GM23248 (cell line): ENCODE results near the gene SPAG9. TPM values are rescaled to one million over a fixed set of nuclear protein-coding genes. Genes with fewer than 3 reads are reported as not detected.

Experiments
- DNase-seq: peaks from one replicate; pipeline ENCODE4 v3.0.0-alpha.2; 2015
- H2AFZ ChIP-seq: fragments of 200-600 bp; sonication (generic); 2 replicates; pipeline ENCODE4 v1.6.1; 2016; ENCODE audit warnings: antibody characterized with exemption
- H3F3A ChIP-seq: fragments of 200-600 bp; sonication (generic); 2 replicates; pipeline ENCODE4 v1.6.1; 2016; ENCODE audit warnings: mild to moderate bottlenecking, antibody characterized with exemption, mixed run types; ENCODE audit not compliant: insufficient read depth
- H3K27ac ChIP-seq: fragments of 200-600 bp; sonication (generic); 2 replicates; pipeline ENCODE4 v1.5.1; 2016; ENCODE audit warnings: mild to moderate bottlenecking
- H3K27me3 ChIP-seq: fragments of 200-600 bp; sonication (generic); replicated peaks from 2 replicates; pipeline ENCODE4 v1.6.1; 2016; ENCODE audit warnings: mild to moderate bottlenecking; ENCODE audit not compliant: insufficient read depth
- H3K36me3 ChIP-seq: fragments of 200-600 bp; sonication (generic); 2 replicates; pipeline ENCODE4 v1.6.1; 2016; ENCODE audit warnings: low read depth, mild to moderate bottlenecking
- H3K4me1 ChIP-seq: fragments of 200-600 bp; sonication (generic); 2 replicates; pipeline ENCODE4 v1.6.1; 2016; ENCODE audit warnings: mild to moderate bottlenecking; ENCODE audit not compliant: insufficient read depth
- H3K4me2 ChIP-seq: fragments of 200-600 bp; sonication (generic); one replicate; pipeline ENCODE4 v1.6.1; 2016; ENCODE audit warnings: mild to moderate bottlenecking; ENCODE audit not compliant: unreplicated experiment
- H3K4me3 ChIP-seq: fragments of 200-600 bp; sonication (generic); 2 replicates; pipeline ENCODE4 v1.5.1; 2016; ENCODE audit warnings: mild to moderate bottlenecking
- H3K79me2 ChIP-seq: fragments of 200-600 bp; sonication (generic); 2 replicates; pipeline ENCODE4 v1.6.1; 2016; ENCODE audit warnings: mild to moderate bottlenecking; ENCODE audit not compliant: insufficient read depth
- H3K9ac ChIP-seq: fragments of 200-600 bp; sonication (generic); 2 replicates; pipeline ENCODE4 v1.6.1; 2016; ENCODE audit warnings: mild to moderate bottlenecking
- H3K9me2 ChIP-seq: fragments of 200-600 bp; sonication (generic); 2 replicates; pipeline ENCODE4 v1.6.1; 2016; ENCODE audit warnings: mixed run types, mild to moderate bottlenecking, moderate library complexity; ENCODE audit not compliant: insufficient read depth
- H3K9me3 ChIP-seq: fragments of 200-600 bp; sonication (generic); one replicate; pipeline ENCODE4 v1.6.1; 2017; ENCODE audit warnings: low read depth
- H4K20me1 ChIP-seq: fragments of 200-600 bp; sonication (generic); 2 replicates; pipeline ENCODE4 v1.6.0; 2016; ENCODE audit not compliant: insufficient read depth
- EZH2 ChIP-seq: fragments of 200-600 bp; sonication (generic); IDR thresholded peaks from 2 replicates; pipeline ENCODE4 v1.6.1; 2018; ENCODE audit warnings: antibody characterized with exemption, mild to moderate bottlenecking; ENCODE audit not compliant: insufficient read depth, poor library complexity, severe bottlenecking
- EZH2phosphoT487 ChIP-seq: fragments of 200-600 bp; sonication (generic); IDR thresholded peaks from 2 replicates; pipeline ENCODE4 v1.6.1; 2018; ENCODE audit warnings: antibody characterized with exemption, moderate library complexity, mild to moderate bottlenecking, low read depth; ENCODE audit not compliant: insufficient read depth
- WGBS, 2 experiments: methylation state at CpG; one replicate each; pipeline ENCODE4 v1.1.6; 2015 to 2017; ENCODE audit warnings: low lambda C conversion rate in 2 of 2, low coverage in 1 of 2; ENCODE audit errors: missing lambda C conversion rate in 2 of 2; 5-methylcytosine and 5-hydroxymethylcytosine counted together
- in situ Hi-C: fragments of 300-500 bp; cut with MboI; formaldehyde crosslinking; loops from 2 replicates; pipeline ENCODE4 v1.15.0; 2020
- polyA plus RNA-seq: library from polyadenylated mRNA; unstranded; fragments of >200 nt; fragmentation: Nextera tagmentation; extraction: Ambion mirVana; gene quantifications from 2 replicates; pipeline ENCODE4 v1.2.1, GENCODE V29; 2016
- total RNA-seq: library from RNA; depleted of rRNA; stranded (reverse); fragments of >200 nt; shearing (Covaris generic); gene quantifications from 2 replicates; pipeline ENCODE4 v1.2.3, GENCODE V29; 2014

SPAG9 gene
- total and polyA plus RNA-seq, 2 experiments from 2014 or later = 21.5 to 58.8 TPM

DNA sequence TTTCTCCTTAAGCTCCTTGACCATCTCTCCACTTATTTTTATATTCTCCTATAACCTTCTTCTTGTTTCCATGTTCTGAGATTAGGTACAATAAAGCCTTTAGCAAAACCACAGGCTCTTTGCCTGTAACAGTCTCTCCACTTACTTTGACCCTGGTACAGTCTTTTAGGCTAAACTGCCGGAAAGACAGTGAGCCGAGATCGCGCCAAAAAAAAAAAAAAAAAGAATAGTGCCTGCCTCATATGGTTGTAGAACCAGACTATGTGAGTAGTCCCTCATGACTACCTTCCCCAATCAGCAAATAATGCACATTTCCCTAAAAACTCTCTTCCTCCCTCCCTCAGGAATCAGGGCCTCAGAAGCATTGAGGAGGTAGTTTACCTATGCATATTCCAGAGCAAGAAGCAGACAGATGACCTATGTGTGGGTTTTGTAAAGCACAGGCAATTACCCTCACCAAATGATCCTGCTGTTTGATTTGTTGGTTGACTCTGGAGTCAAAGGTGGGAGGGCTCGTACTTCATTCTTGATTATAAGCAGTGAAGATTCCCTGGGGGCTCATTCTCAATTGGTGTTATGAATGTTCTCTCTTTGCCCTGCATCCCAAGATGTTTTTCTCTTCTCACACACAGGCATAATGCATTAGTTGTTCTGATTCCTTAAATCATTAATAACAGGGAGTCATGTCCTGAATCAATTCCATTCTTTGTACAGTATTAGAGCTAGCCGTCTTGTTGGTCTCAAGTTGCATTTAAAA lies 23.8 kb upstream of the SPAG9 start:
- no peak overlapping the region for H3K4me2 ChIP-seq
- in situ Hi-C loops = loop anchor here (5.0 kb wide), 1 partner anchor 142 kb away; no protein-coding TSS in a partner anchor

DNA sequence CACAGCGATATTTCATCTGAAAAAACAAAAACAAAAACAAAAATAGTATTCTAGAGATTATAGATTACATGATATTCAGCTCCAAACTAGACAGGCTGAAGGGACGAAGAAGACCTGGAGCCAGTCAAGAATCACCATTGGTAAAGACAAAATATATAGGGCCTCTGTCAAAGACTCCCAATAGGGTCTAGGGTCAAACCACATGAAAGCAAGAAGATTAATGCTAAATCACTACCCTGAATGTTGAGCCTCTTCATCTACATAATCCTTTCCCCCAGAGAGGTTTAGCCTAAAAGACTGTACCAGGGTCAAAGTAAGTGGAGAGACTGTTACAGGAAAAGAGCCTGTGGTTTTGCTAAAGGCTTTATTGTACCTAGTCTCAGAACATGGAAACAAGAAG lies 21.9 kb upstream of the SPAG9 start:
- no peak overlapping the region for H3K4me2 ChIP-seq
- H4K20me1 ChIP-seq = no peaks in the 10 kb centered on the region
- 75 to 77% methylated on average over 2 of the region's 2 CpGs for WGBS, 2 experiments
- peaks cover 5% of the 10 kb centered on the region for H3F3A ChIP-seq
- no peaks in the 10 kb centered on the region for H3K9me2 ChIP-seq
- H3K36me3 ChIP-seq = no peaks in the 10 kb centered on the region
- no peaks in the 10 kb centered on the region for H3K79me2 ChIP-seq
- in situ Hi-C loops = no loop called here
- H2AFZ ChIP-seq = no peak overlapping the region
- no peaks in the 10 kb centered on the region for H3K9me3 ChIP-seq
- no peak for TF ChIP-seq EZH2phosphoT487
- H3K27me3 ChIP-seq = no peaks in the 10 kb centered on the region
- no peak overlapping the region for H3K4me3 ChIP-seq
- no peak overlapping the region for H3K9ac ChIP-seq
- no peak for DNase-seq
- no peak overlapping the region for H3K27ac ChIP-seq
- H3K4me1 ChIP-seq = peaks cover 11% of the 10 kb centered on the region

More for the DNA sequence above, 23.8 kb upstream of the SPAG9 start:
- no peak overlapping the region for H3K9ac ChIP-seq
- no peaks in the 10 kb centered on the region for H3K27me3 ChIP-seq
- H3K9me2 ChIP-seq = no peaks in the 10 kb centered on the region
- H3K27ac ChIP-seq = no peak overlapping the region
- peaks cover 5% of the 10 kb centered on the region for H3F3A ChIP-seq
- no peak for TF ChIP-seq EZH2
- H3K9me3 ChIP-seq = no peaks in the 10 kb centered on the region
- H3K4me3 ChIP-seq = no peak overlapping the region
- H3K4me1 ChIP-seq = peaks cover 16% of the 10 kb centered on the region
- no peaks in the 10 kb centered on the region for H3K36me3 ChIP-seq
- no peaks in the 10 kb centered on the region for H3K79me2 ChIP-seq
- no peak overlapping the region for H2AFZ ChIP-seq
- no peaks in the 10 kb centered on the region for H4K20me1 ChIP-seq
- 46 to 52% methylated on average over 6 of the region's 6 CpGs for WGBS, 2 experiments
- no peak for DNase-seq

DNA sequence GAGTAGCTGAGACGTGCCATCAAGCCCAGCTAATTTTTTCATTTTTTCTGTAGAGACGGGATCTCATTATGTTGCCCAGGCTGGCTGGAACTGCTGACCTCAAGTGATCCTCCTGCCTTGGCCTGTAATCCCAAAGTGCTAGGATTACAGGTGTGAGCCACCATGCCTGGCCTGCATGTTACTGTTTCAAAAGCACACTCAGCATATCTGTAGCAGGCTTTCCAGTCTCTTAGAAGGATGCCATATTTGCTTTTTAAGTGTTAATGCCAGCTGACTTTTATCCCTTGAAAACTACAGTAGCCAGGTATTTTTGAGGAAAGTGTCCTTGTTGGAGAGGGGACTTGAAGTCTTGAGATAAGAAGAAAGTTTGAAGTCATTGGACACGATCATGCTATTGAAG lies 15.3 kb upstream of the SPAG9 start:
- Histone ChIP-seq H3K9me2 (no peaks in the 10 kb centered on the region), H3K36me3 (no peaks in the 10 kb centered on the region), H3K79me2 (no peaks in the 10 kb centered on the region), H3K4me3 (no peak overlapping the region), H3K27ac (no peak overlapping the region), H3K4me2 (no peak overlapping the region), H3K9me3 (no peaks in the 10 kb centered on the region), H4K20me1 (no peaks in the 10 kb centered on the region), H3K4me1 (peaks cover 11% of the 10 kb centered on the region), H3F3A (0 out of 2 replicates have a peak, but pooled peaks cover 7% of the 10 kb centered on the region), H3K27me3 (no peaks in the 10 kb centered on the region), H3K9ac (no peak overlapping the region), H2AFZ (no peak overlapping the region)
- in situ Hi-C loops = no loop called here
- DNase-seq = no peak
- TF ChIP-seq EZH2 (no peak), EZH2phosphoT487 (no peak)
- WGBS, 2 experiments = 78 to 79% methylated on average over 3 of the region's 3 CpGs

DNA sequence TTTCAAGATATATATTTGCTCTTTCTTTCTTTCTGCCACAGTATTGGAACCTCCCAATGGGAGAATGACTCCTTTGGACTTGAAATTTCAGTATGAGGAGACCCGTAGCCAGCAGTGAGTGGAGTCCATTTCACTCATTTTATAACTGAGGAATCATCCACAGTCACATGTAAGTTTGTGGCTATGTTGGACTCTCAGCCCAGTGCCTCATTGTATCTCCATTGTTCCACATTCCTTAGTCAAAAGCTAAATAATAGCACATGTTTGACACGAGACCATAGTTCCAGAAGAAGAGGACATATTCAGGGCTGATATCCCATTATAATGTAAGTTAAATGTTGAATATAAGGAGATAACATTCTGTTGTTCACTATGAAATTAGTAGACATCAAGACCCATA lies 12.7 kb upstream of the SPAG9 start:
- Histone ChIP-seq H3K36me3 (no peaks in the 10 kb centered on the region), H3K27me3 (no peaks in the 10 kb centered on the region), H3K9me3 (no peaks in the 10 kb centered on the region), H3K4me1 (peaks cover 11% of the 10 kb centered on the region), H3F3A (0 out of 2 replicates have a peak, but pooled peaks cover 7% of the 10 kb centered on the region), H3K27ac (peak overlapping the region; percentile 38), H3K4me3 (no peak overlapping the region), H3K79me2 (no peaks in the 10 kb centered on the region), H3K9ac (no peak overlapping the region), H4K20me1 (no peaks in the 10 kb centered on the region), H3K4me2 (peak overlapping the region; percentile 11), H2AFZ (peak overlapping the region; percentile 66), H3K9me2 (no peaks in the 10 kb centered on the region)
- WGBS, 2 experiments = 14 to 19% methylated on average over 2 of the region's 2 CpGs
- no peak for TF ChIP-seq EZH2
- TF ChIP-seq EZH2phosphoT487 = no peak
- in situ Hi-C loops = no loop called here
- no peak for DNase-seq

GRCh38 chr17:51132964-51133319 lies 12.3 kb upstream of the SPAG9 start:
- Histone ChIP-seq H3K9me3 (no peaks in the 10 kb centered on the region), H3K36me3 (no peaks in the 10 kb centered on the region), H3K9me2 (no peaks in the 10 kb centered on the region), H3K27ac (peak overlapping the region; percentile 38), H4K20me1 (no peaks in the 10 kb centered on the region), H3K9ac (no peak overlapping the region), H3F3A (0 out of 2 replicates have a peak, but pooled peaks cover 7% of the 10 kb centered on the region), H3K4me2 (peak overlapping the region; percentile 11), H2AFZ (peak overlapping the region; percentile 66), H3K4me3 (no peak overlapping the region), H3K4me1 (peaks cover 11% of the 10 kb centered on the region), H3K79me2 (no peaks in the 10 kb centered on the region), H3K27me3 (no peaks in the 10 kb centered on the region)
- DNase-seq = peak; percentile 61
- in situ Hi-C loops = no loop called here
- TF ChIP-seq EZH2phosphoT487 = no peak
- no peak for TF ChIP-seq EZH2
